ENCODE measurements around the gene TRIM50. TPM values are rescaled to one million over a fixed set of nuclear protein-coding genes. Genes with fewer than 3 reads are reported as not detected.

Gene TRIM50
- total RNA-seq, 1 experiment from 2014 or later, result not detected

- Mint-ChIP-seq H3K27ac (ENCODE audit: unreplicated experiment) (no peak overlapping the region), H3K9me3 (ENCODE audit: unreplicated experiment) (no peaks in the 10 kb centered on the region), H3K36me3 (ENCODE audit: insufficient read depth, unreplicated experiment) (no peaks in the 10 kb centered on the region), H3K4me1 (ENCODE audit: low read depth, unreplicated experiment) (no peaks in the 10 kb centered on the region), H3K4me3 (ENCODE audit: unreplicated experiment) (no peak overlapping the region), H3K27me3 (ENCODE audit: insufficient read depth, unreplicated experiment) (no peaks in the 10 kb centered on the region)
- no peaks in the 10 kb centered on the region for H3K36me3 ChIP-seq (ENCODE audit: control insufficient read depth, insufficient read depth, low read length)
- no peaks in the 10 kb centered on the region for H3K27me3 ChIP-seq (replicated peaks; ENCODE audit: control insufficient read depth, insufficient read depth, low read length)
- peaks cover 7% of the 10 kb centered on the region; the same call in 1 of the 2 replicates for H3K9me3 ChIP-seq
- BruUV-seq (replicated peaks), result no TSS peak
- no peak overlapping the region for H3K4me3 ChIP-seq (ENCODE audit: low read depth, low read length)
- DNase-seq, result no peak
- POLR2A ChIA-PET, result no interaction called here
- no peak for TF ChIP-seq CTCF (IDR thresholded peaks at IDR 0.05; ENCODE audit: insufficient read depth in 1 of 2, low read depth in 1 of 2, low read length in 1 of 2, severe bottlenecking in 1 of 2, unreplicated experiment in 1 of 2)
- CTCF ChIA-PET, result no interaction called here
- intact Hi-C loops (cut with micrococcal nuclease; ENCODE audit: unreplicated experiment), result no loop called here
- H3K4me1 ChIP-seq, result 0 out of 2 replicates have a peak, but pooled peaks cover 4% of the 10 kb centered on the region
Measured at GRCh38 chr7:73353243-73353642, 25.4 kb upstream of the TRIM50 start.

GRCh38 chr7:73352784-73353183 lies 24.9 kb upstream of the TRIM50 start:
- DNase-seq, result no peak
- H3K36me3 ChIP-seq (ENCODE audit: control insufficient read depth, insufficient read depth, low read length), result no peaks in the 10 kb centered on the region
- no TSS peak for BruUV-seq (replicated peaks)
- ChIA-PET POLR2A (interaction anchor here (0.6 kb wide), 2 partner anchors 9 to 39 kb away, joined by 4 to 8 read pairs; no protein-coding TSS in a partner anchor), CTCF (no interaction called here)
- Mint-ChIP-seq H3K4me1 (ENCODE audit: low read depth, unreplicated experiment) (no peaks in the 10 kb centered on the region), H3K4me3 (ENCODE audit: unreplicated experiment) (no peak overlapping the region), H3K9me3 (ENCODE audit: unreplicated experiment) (no peaks in the 10 kb centered on the region), H3K27me3 (ENCODE audit: insufficient read depth, unreplicated experiment) (no peaks in the 10 kb centered on the region), H3K36me3 (ENCODE audit: insufficient read depth, unreplicated experiment) (no peaks in the 10 kb centered on the region), H3K27ac (ENCODE audit: unreplicated experiment) (no peak overlapping the region)
- no peak for TF ChIP-seq CTCF (IDR thresholded peaks at IDR 0.05; ENCODE audit: insufficient read depth in 1 of 2, low read depth in 1 of 2, low read length in 1 of 2, severe bottlenecking in 1 of 2, unreplicated experiment in 1 of 2)
- no peak overlapping the region for H3K4me3 ChIP-seq (ENCODE audit: low read depth, low read length)
- no peaks in the 10 kb centered on the region for H3K27me3 ChIP-seq (replicated peaks; ENCODE audit: control insufficient read depth, insufficient read depth, low read length)
- no peaks in the 10 kb centered on the region for H3K4me1 ChIP-seq
- intact Hi-C loops (cut with micrococcal nuclease; ENCODE audit: unreplicated experiment), result no loop called here
- H3K9me3 ChIP-seq, result peaks cover 7% of the 10 kb centered on the region; the same call in 1 of the 2 replicates

GRCh38 chr7:73351447-73352167 lies 23.7 kb upstream of the TRIM50 start:
- H3K36me3 ChIP-seq (ENCODE audit: control insufficient read depth, insufficient read depth, low read length), result no peaks in the 10 kb centered on the region
- DNase-seq, result no peak
- no peak for TF ChIP-seq CTCF (IDR thresholded peaks at IDR 0.05; ENCODE audit: insufficient read depth in 1 of 2, low read depth in 1 of 2, low read length in 1 of 2, severe bottlenecking in 1 of 2, unreplicated experiment in 1 of 2)
- ChIA-PET CTCF (no interaction called here), POLR2A (no interaction called here)
- Mint-ChIP-seq H3K27me3 (ENCODE audit: insufficient read depth, unreplicated experiment) (no peaks in the 10 kb centered on the region), H3K9me3 (ENCODE audit: unreplicated experiment) (no peaks in the 10 kb centered on the region), H3K4me3 (ENCODE audit: unreplicated experiment) (no peak overlapping the region), H3K4me1 (ENCODE audit: low read depth, unreplicated experiment) (no peaks in the 10 kb centered on the region), H3K27ac (ENCODE audit: unreplicated experiment) (no peak overlapping the region), H3K36me3 (ENCODE audit: insufficient read depth, unreplicated experiment) (no peaks in the 10 kb centered on the region)
- H3K4me3 ChIP-seq (ENCODE audit: low read depth, low read length), result no peak overlapping the region
- peaks cover 7% of the 10 kb centered on the region; the same call in 1 of the 2 replicates for H3K9me3 ChIP-seq
- intact Hi-C loops (cut with micrococcal nuclease; ENCODE audit: unreplicated experiment), result no loop called here
- H3K4me1 ChIP-seq, result no peaks in the 10 kb centered on the region
- H3K27me3 ChIP-seq (replicated peaks; ENCODE audit: control insufficient read depth, insufficient read depth, low read length), result no peaks in the 10 kb centered on the region
- no TSS peak for BruUV-seq (replicated peaks)

Data from Caco-2 (cell line).